VCaP (cell line): Measurements from ENCODE around the gene IL20RA.

ENCODE experiments used
- H3K27ac ChIP-seq: fragments of 450-650 bp; 2 replicates; pipeline ENCODE4 v1.5.1; 2017
- TF ChIP-seq, protein P1 (sequence below): fragments of 450-650 bp; conservative IDR thresholded peaks from 2 replicates; pipeline ENCODE4 v1.5.1; 2017; ENCODE audit warnings: mild to moderate bottlenecking, moderate library complexity

Gene IL20RA

DNA sequence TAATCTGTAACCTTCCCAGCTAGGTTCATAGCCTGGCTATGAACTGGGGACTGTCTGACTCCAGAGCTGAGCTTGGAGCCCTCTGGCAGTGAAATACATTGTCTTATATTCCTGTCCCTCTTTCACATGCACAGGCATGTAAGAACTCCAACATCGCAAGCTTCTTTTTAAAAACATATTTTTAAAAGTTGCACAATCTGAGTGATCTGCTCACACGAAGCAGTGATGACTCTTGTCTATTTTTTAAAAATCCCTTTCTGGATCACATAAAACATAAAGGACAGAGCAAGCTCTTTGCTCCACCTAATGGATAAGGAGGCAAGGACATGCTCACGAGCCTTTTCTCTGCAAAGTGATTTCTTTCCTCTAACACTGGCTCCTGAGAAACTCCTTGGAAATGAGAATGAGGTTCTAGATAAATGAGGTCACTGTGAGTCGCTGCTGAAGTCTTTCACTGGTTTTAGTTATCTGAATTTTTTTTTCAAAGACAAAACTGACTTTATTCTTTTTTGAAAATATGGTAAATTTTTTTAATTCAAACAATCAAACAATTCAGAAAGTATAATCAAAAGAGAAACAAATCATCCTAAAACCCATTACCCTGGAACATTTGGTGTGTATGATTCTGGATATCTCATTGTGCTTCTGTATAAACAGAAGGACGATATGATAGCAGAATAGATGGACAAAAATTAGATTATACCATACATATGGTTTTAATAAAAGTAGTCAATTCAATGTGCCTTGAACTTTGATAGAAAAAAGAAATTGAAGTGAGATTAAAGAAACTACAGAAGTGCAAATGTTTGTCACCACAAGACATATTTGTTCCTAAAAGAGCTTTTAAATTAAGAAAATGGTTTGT, 30.8 kb downstream of the IL20RA start:
- TF ChIP-seq, protein P1, sequence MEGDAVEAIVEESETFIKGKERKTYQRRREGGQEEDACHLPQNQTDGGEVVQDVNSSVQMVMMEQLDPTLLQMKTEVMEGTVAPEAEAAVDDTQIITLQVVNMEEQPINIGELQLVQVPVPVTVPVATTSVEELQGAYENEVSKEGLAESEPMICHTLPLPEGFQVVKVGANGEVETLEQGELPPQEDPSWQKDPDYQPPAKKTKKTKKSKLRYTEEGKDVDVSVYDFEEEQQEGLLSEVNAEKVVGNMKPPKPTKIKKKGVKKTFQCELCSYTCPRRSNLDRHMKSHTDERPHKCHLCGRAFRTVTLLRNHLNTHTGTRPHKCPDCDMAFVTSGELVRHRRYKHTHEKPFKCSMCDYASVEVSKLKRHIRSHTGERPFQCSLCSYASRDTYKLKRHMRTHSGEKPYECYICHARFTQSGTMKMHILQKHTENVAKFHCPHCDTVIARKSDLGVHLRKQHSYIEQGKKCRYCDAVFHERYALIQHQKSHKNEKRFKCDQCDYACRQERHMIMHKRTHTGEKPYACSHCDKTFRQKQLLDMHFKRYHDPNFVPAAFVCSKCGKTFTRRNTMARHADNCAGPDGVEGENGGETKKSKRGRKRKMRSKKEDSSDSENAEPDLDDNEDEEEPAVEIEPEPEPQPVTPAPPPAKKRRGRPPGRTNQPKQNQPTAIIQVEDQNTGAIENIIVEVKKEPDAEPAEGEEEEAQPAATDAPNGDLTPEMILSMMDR: peak; percentile 90
- no peak overlapping the region for H3K27ac ChIP-seq

DNA sequence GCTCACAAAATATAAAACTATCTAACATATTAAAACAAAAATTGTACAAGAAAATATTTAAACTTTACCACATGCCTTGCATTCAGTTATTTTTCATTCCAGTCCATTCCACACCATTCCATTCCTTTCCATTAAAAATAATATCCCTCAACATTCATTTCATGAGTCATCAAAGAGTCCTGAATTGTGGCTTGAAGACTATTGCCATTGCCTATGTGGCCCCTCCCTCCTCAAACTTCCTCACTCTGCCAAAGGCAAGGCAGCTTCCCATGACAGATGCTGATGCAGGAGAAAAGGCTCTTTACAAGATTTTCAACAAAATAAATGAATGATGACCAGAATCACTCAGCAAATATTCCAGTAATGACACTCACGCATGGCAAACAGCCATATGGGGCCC, 31.7 kb downstream of the IL20RA start:
- H3K27ac ChIP-seq: no peak overlapping the region
- TF ChIP-seq, protein P1: no peak

DNA sequence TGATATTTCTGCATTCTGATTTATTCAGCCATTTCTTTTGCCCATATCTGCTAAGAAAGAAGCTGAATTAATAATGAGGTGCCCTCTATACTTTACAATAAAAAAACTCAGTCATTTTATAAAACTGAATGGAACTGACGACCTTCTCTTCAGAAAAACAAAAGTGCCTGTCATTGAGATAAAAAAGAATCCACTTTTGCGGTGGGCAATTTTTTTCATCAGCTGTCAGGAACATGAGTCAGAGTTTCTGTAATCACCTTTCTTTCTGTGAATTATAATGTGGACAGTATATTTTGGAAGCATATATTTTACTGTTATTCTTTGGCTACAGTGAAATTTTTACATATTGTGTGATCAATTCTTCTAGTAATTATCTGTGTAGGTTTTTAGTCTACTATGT, 33.4 kb downstream of the IL20RA start:
- TF ChIP-seq, protein P1: no peak
- no peak overlapping the region for H3K27ac ChIP-seq

DNA sequence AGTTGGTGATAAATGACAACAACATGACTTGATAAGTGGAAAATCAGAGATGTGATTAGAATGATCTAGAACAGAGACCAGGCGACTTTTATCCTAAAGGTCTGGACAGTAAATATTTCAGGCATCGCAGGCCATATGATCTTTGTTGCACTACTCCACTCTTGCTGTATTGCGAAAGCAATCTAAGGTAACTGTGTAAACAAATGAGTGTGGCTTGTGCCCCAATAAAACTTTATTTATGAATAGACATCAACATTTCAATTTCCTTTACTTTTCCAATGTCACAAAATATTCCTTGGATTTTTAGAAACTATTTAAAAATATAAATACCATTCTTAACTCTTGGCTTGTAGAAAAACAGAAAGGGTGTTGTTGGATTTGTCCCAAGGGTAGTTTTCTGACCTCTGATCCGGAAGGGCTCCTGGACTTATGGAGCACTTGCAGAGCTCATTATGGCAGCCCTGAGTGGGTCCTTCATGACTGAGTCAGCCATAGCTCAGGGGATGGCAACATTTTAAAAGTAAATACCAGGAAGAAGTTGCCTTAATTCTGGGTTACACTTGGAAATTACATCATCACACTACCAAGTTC, 34.5 kb downstream of the IL20RA start:
- TF ChIP-seq, protein P1: no peak
- no peak overlapping the region for H3K27ac ChIP-seq

DNA sequence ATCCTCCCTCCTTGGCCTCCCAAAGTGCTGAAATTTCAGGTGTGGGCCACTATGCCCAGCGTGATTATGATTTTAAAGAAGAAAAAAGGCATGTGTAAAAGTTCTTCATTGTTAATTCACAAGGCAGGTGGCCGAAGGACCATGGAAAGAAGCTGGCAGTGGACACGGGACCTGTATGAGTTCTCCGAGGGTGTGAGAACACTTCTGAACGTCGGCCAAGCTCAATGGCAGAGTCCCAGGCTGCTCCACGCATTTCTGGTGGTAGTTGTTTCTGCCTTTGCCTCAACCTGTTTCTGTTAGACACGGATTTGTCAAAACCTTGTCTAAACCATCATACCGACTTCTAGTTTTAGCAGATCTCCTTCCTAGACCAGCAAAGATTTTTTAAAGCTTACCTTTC, 36.6 kb downstream of the IL20RA start:
- TF ChIP-seq, protein P1: no peak

GRCh38 chr6:137006056-137006455, 38.7 kb downstream of the IL20RA start:
- no peak overlapping the region for H3K27ac ChIP-seq
- TF ChIP-seq, protein P1: no peak

More for the DNA sequence above, 36.6 kb downstream of the IL20RA start:
- no peak overlapping the region for H3K27ac ChIP-seq

- TF ChIP-seq, protein P1: no peak
- H3K27ac ChIP-seq: no peak overlapping the region
These were observed 39.7 kb downstream of the IL20RA start for GRCh38 chr6:137005073-137005472.
